ENCODE results near the gene UBR7.

GRCh38 chr14:93186956-93187355 is 20.1 kb upstream of the UBR7 start:
- no peak for TF ChIP-seq EZH2 (IDR thresholded peaks at IDR 0.05; ENCODE audit: insufficient read depth, low read length)
- no peak for TF ChIP-seq CTCF (IDR thresholded peaks at IDR 0.05; ENCODE audit: insufficient read depth, low read depth, low read length)
